Measurements from ENCODE around the gene KLHL21.
"Not testable (repeated sequence)": the region's sequence is repeated elsewhere in the genome, so short reads cannot be mapped to it uniquely, and the experiment has no call there.

KLHL21 gene

GRCh38 chr1:6602669-6603237 lies at the start of gene KLHL21:
Gene KLHL21 (minus strand): TSS chr1:6602869. CDS start chr1:6602817, 52 bp downstream.
- TF ChIP-seq Cebpa-rat (IDR thresholded peaks at IDR 0.05): no peak
- H3K27me3 ChIP-seq: no peaks in the 10 kb centered on the region

GRCh38 chr1:6651909-6652308 lies 49.2 kb upstream of the KLHL21 start:
- H4K20me1 ChIP-seq: peaks cover 6% of the 10 kb centered on the region
- peaks cover 4% of the 10 kb centered on the region; the same call in 1 of the 2 replicates for H3K4me1 ChIP-seq
- H3K4me3 ChIP-seq: no peak overlapping the region
- H3K27ac ChIP-seq: no peak overlapping the region
- no peak for TF ChIP-seq Cebpa-rat (IDR thresholded peaks at IDR 0.05)
- H3K36me3 ChIP-seq: peaks cover 72% of the 10 kb centered on the region
- no peak overlapping the region for H3K9ac ChIP-seq
- H3K9me3 ChIP-seq: no peaks in the 10 kb centered on the region
- no peak overlapping the region for H3K4me2 ChIP-seq
- no peaks in the 10 kb centered on the region for H3K27me3 ChIP-seq

More at GRCh38 chr1:6602669-6603237, at the start of gene KLHL21:
- Histone ChIP-seq H3K36me3 (peaks cover 16% of the 10 kb centered on the region), H4K20me1 (peaks cover 44% of the 10 kb centered on the region), H3K9me3 (no peaks in the 10 kb centered on the region), H3K4me2 (peak within 1 kb of the TSS; percentile 91), H3K9ac (peak within 1 kb of the TSS; percentile 84), H3K4me1 (peaks cover 46% of the 10 kb centered on the region), H3K27ac (peak within 1 kb of the TSS; percentile 82), H3K4me3 (peak within 1 kb of the TSS; percentile 77)

- H4K20me1 ChIP-seq: no peaks in the 10 kb centered on the region; the same call in 1 of the 2 replicates
- no peaks in the 10 kb centered on the region for H3K27me3 ChIP-seq
- H3K9me3 ChIP-seq: no peaks in the 10 kb centered on the region
- H3K36me3 ChIP-seq: peaks cover 81% of the 10 kb centered on the region
- no peaks in the 10 kb centered on the region for H3K4me1 ChIP-seq
- H3K27ac ChIP-seq: no peak overlapping the region
- no peak overlapping the region for H3K9ac ChIP-seq
- no peak overlapping the region for H3K4me2 ChIP-seq
- no peak for TF ChIP-seq Cebpa-rat (IDR thresholded peaks at IDR 0.05)
- no peak overlapping the region for H3K4me3 ChIP-seq
Measured at GRCh38 chr1:6648556-6648955, 45.9 kb upstream of the KLHL21 start.

- Histone ChIP-seq H4K20me1 (no peaks in the 10 kb centered on the region; the same call in 1 of the 2 replicates), H3K9me3 (no peaks in the 10 kb centered on the region), H3K4me1 (no peaks in the 10 kb centered on the region), H3K27me3 (no peaks in the 10 kb centered on the region), H3K4me2 (no peak overlapping the region), H3K27ac (no peak overlapping the region), H3K9ac (no peak overlapping the region), H3K4me3 (no peak overlapping the region), H3K36me3 (peaks cover 79% of the 10 kb centered on the region)
- no peak for TF ChIP-seq Cebpa-rat (IDR thresholded peaks at IDR 0.05)
Measured at GRCh38 chr1:6646499-6647148, 44.0 kb upstream of the KLHL21 start.

- Histone ChIP-seq H3K4me2 (no peak overlapping the region), H3K4me1 (no peaks in the 10 kb centered on the region), H4K20me1 (no peaks in the 10 kb centered on the region; the same call in 1 of the 2 replicates), H3K9ac (no peak overlapping the region), H3K27me3 (no peaks in the 10 kb centered on the region), H3K9me3 (no peaks in the 10 kb centered on the region), H3K4me3 (no peak overlapping the region), H3K36me3 (peaks cover 75% of the 10 kb centered on the region), H3K27ac (no peak overlapping the region)
- no peak for TF ChIP-seq Cebpa-rat (IDR thresholded peaks at IDR 0.05)
Measured at GRCh38 chr1:6645018-6645417, 42.3 kb upstream of the KLHL21 start.

- not testable (repeated sequence) for H3K9ac ChIP-seq, H3K4me3 ChIP-seq, H3K9me3 ChIP-seq, H4K20me1 ChIP-seq, H3K4me2 ChIP-seq, H3K27me3 ChIP-seq, H3K4me1 ChIP-seq, H3K27ac ChIP-seq
- peaks cover 95% of the 10 kb centered on the region for H3K36me3 ChIP-seq
Measured at GRCh38 chr1:6640867-6641266, 38.2 kb upstream of the KLHL21 start.

GRCh38 chr1:6638226-6638625 lies 35.6 kb upstream of the KLHL21 start:
- Histone ChIP-seq H3K27ac (no peak overlapping the region), H3K4me2 (no peak overlapping the region), H3K9me3 (no peaks in the 10 kb centered on the region), H3K4me3 (no peak overlapping the region), H3K4me1 (peaks cover 23% of the 10 kb centered on the region), H3K36me3 (peaks cover 91% of the 10 kb centered on the region), H4K20me1 (peaks cover 33% of the 10 kb centered on the region), H3K27me3 (no peaks in the 10 kb centered on the region), H3K9ac (no peak overlapping the region)
- no peak for TF ChIP-seq Cebpa-rat (IDR thresholded peaks at IDR 0.05)

- TF ChIP-seq Cebpa-rat (IDR thresholded peaks at IDR 0.05): no peak
- peaks cover 92% of the 10 kb centered on the region for H3K36me3 ChIP-seq
- H4K20me1 ChIP-seq: peaks cover 38% of the 10 kb centered on the region
- no peak overlapping the region for H3K9ac ChIP-seq
- no peak overlapping the region for H3K4me2 ChIP-seq
- no peak overlapping the region for H3K27ac ChIP-seq
- no peaks in the 10 kb centered on the region for H3K9me3 ChIP-seq
- H3K27me3 ChIP-seq: no peaks in the 10 kb centered on the region
- H3K4me3 ChIP-seq: no peak overlapping the region
- peaks cover 28% of the 10 kb centered on the region for H3K4me1 ChIP-seq
Measured at GRCh38 chr1:6637770-6638169, 35.1 kb upstream of the KLHL21 start.

GRCh38 chr1:6636778-6637177 lies 34.1 kb upstream of the KLHL21 start:
- H3K4me2 ChIP-seq, H3K27me3 ChIP-seq, H3K27ac ChIP-seq, H3K9me3 ChIP-seq, H3K4me3 ChIP-seq: not testable (repeated sequence)
- Histone ChIP-seq H3K4me1 (peaks cover 31% of the 10 kb centered on the region), H3K36me3 (peaks cover 92% of the 10 kb centered on the region), H4K20me1 (peaks cover 45% of the 10 kb centered on the region), H3K9ac (0 out of 2 replicates have a peak overlapping the region, but pooled peaks have one; percentile 16)

- Histone ChIP-seq H3K4me2 (no peak overlapping the region), H3K27ac (no peak overlapping the region), H4K20me1 (peaks cover 45% of the 10 kb centered on the region), H3K9ac (0 out of 2 replicates have a peak overlapping the region, but pooled peaks have one; percentile 16), H3K4me1 (peaks cover 31% of the 10 kb centered on the region), H3K4me3 (no peak overlapping the region), H3K27me3 (no peaks in the 10 kb centered on the region), H3K9me3 (no peaks in the 10 kb centered on the region), H3K36me3 (peaks cover 94% of the 10 kb centered on the region)
- TF ChIP-seq Cebpa-rat (IDR thresholded peaks at IDR 0.05): no peak
Measured at GRCh38 chr1:6635910-6636760, 33.5 kb upstream of the KLHL21 start.

Data from BLaER1 (cell line).